MM.1S (cell line): Measurements from ENCODE around the gene KYAT1.

Experiments
- DNase-seq: peaks from one replicate; pipeline ENCODE4 v3.0.0-alpha.2; 2015
- H2AFZ ChIP-seq: fragments of 300-600 bp; sonication (generic); 2 replicates; pipeline ENCODE4 v1.6.0; 2016; ENCODE audit warnings: antibody characterized with exemption, low read length
- H3F3A ChIP-seq: fragments of 300-600 bp; sonication (generic); 2 replicates; pipeline ENCODE4 v1.6.1; 2016; ENCODE audit warnings: mild to moderate bottlenecking, antibody characterized with exemption, low read length, moderate library complexity, mixed read lengths; ENCODE audit not compliant: insufficient read depth
- H3K27ac ChIP-seq: fragments of 300-600 bp; sonication (generic); 2 replicates; pipeline ENCODE4 v1.5.1; 2016; ENCODE audit warnings: mild to moderate bottlenecking, low read length
- H3K27me3 ChIP-seq: fragments of 300-600 bp; sonication (generic); replicated peaks from 2 replicates; pipeline ENCODE4 v1.6.0; 2016; ENCODE audit warnings: low read length; ENCODE audit not compliant: insufficient read depth
- H3K36me3 ChIP-seq: fragments of 300-600 bp; sonication (generic); replicated peaks from 2 replicates; pipeline ENCODE4 v1.6.1; 2016; ENCODE audit warnings: mild to moderate bottlenecking, low read length, mixed read lengths; ENCODE audit not compliant: insufficient read depth
- H3K4me1 ChIP-seq: fragments of 300-600 bp; sonication (generic); 2 replicates; pipeline ENCODE4 v1.6.1; 2016; ENCODE audit warnings: low read length, mixed read lengths
- H3K4me2 ChIP-seq: fragments of 300-600 bp; sonication (generic); 2 replicates; pipeline ENCODE4 v1.6.0; 2016; ENCODE audit warnings: low read depth, low read length
- H3K4me3 ChIP-seq: fragments of 300-600 bp; sonication (generic); 2 replicates; pipeline ENCODE4 v1.5.1; 2016; ENCODE audit warnings: low read length, mixed read lengths
- H3K79me2 ChIP-seq: fragments of 300-600 bp; sonication (generic); 2 replicates; pipeline ENCODE4 v1.6.1; 2016; ENCODE audit warnings: mixed run types, low read length, mixed read lengths
- H3K9ac ChIP-seq: fragments of 300-600 bp; sonication (generic); 2 replicates; pipeline ENCODE4 v1.6.1; 2016; ENCODE audit warnings: low read length, mixed read lengths
- H3K9me2 ChIP-seq: fragments of 300-600 bp; sonication (generic); replicated peaks from 2 replicates; pipeline ENCODE4 v1.6.1; 2016; ENCODE audit warnings: mild to moderate bottlenecking, low read length, mixed read lengths; ENCODE audit not compliant: insufficient read depth
- H3K9me3 ChIP-seq: fragments of 300-600 bp; sonication (generic); replicated peaks from 2 replicates; pipeline ENCODE4 v1.6.1; 2016; ENCODE audit warnings: mild to moderate bottlenecking, low read length, mixed read lengths; ENCODE audit not compliant: insufficient read depth
- H4K20me1 ChIP-seq: fragments of 300-600 bp; sonication (generic); 2 replicates; pipeline ENCODE4 v1.6.1; 2016; ENCODE audit warnings: mild to moderate bottlenecking, low read length, moderate library complexity, mixed read lengths; ENCODE audit not compliant: insufficient read depth
- CTCF ChIP-seq: fragments of 300-600 bp; sonication (generic); IDR thresholded peaks from 2 replicates; pipeline ENCODE4 v1.5.1; 2016; ENCODE audit warnings: antibody characterized with exemption, low read length, mixed read lengths
- EZH2 ChIP-seq: fragments of 300-600 bp; sonication (generic); optimal IDR thresholded peaks from 2 replicates; pipeline ENCODE3; 2017; ENCODE audit warnings: low read depth, mild to moderate bottlenecking, antibody characterized with exemption, low read length, mixed read lengths
- EZH2phosphoT487 ChIP-seq: fragments of 300-600 bp; sonication (generic); IDR thresholded peaks from 2 replicates; pipeline ENCODE4 v1.6.1; 2018; ENCODE audit warnings: antibody characterized with exemption, low read length

Gene KYAT1

DNA sequence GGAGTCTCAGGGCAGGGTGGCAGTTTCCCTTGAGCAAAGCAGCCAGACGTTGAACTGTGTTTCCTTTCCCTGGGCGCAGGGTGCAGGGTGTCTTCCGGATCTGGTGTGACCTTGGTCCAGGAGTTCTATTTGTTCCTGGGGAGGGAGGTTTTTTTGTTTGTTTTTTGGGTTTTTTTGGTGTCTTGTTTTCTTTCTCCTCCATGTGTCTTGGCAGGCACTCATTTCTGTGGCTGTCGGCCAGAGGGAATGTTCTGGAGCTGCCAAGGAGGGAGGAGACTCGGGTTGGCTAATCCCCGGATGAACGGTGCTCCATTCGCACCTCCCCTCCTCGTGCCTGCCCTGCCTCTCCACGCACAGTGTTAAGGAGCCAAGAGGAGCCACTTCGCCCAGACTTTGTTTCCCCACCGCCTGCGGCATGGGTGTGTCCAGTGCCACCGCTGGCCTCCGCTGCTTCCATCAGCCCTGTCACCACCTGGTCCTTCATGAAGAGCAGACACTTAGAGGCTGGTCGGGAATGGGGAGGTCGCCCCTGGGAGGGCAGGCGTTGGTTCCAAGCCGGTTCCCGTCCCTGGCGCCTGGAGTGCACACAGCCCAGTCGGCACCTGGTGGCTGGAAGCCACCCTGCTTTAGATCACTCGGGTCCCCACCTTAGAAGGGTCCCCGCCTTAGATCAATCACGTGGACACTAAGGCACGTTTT is 35.5 kb upstream of the KYAT1 start:
- no peak for TF ChIP-seq EZH2
- TF ChIP-seq CTCF = no peak
- TF ChIP-seq EZH2phosphoT487 = no peak
- Histone ChIP-seq H4K20me1 (no peaks in the 10 kb centered on the region), H3F3A (no peaks in the 10 kb centered on the region), H3K27ac (no peak overlapping the region), H2AFZ (no peak overlapping the region), H3K9me2 (no peaks in the 10 kb centered on the region), H3K4me2 (no peak overlapping the region), H3K9ac (no peak overlapping the region), H3K79me2 (peaks cover 8% of the 10 kb centered on the region), H3K4me1 (no peaks in the 10 kb centered on the region), H3K27me3 (no peaks in the 10 kb centered on the region), H3K4me3 (no peak overlapping the region), H3K36me3 (no peaks in the 10 kb centered on the region), H3K9me3 (no peaks in the 10 kb centered on the region)
- DNase-seq = no peak

DNA sequence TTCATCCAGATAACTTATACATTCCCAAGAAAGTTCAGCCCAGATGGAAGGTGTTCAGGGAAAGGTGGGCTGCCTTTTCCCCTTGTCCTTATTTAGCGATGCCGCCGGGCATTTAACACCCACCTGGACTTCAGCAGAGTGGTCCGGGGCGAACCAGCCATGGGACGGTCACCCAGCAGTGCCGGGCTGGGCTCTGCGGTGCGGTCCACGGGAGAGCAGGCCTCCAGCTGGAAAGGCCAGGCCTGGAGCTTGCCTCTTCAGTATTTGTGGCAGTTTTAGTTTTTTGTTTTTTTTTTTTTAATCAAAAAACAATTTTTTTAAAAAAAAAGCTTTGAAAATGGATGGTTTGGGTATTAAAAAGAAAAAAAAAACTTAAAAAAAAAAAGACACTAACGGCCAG is 35.0 kb upstream of the KYAT1 start:
- Histone ChIP-seq H3K36me3 (no peaks in the 10 kb centered on the region), H3K4me2 (no peak overlapping the region), H3K9me2 (no peaks in the 10 kb centered on the region), H3K27me3 (no peaks in the 10 kb centered on the region), H3K4me1 (no peaks in the 10 kb centered on the region), H3K27ac (no peak overlapping the region), H4K20me1 (no peaks in the 10 kb centered on the region), H3K9me3 (no peaks in the 10 kb centered on the region), H3K79me2 (peaks cover 9% of the 10 kb centered on the region), H3K9ac (no peak overlapping the region), H2AFZ (no peak overlapping the region), H3F3A (no peaks in the 10 kb centered on the region), H3K4me3 (no peak overlapping the region)
- no peak for TF ChIP-seq EZH2phosphoT487
- no peak for TF ChIP-seq EZH2
- no peak for TF ChIP-seq CTCF
- DNase-seq = no peak

DNA sequence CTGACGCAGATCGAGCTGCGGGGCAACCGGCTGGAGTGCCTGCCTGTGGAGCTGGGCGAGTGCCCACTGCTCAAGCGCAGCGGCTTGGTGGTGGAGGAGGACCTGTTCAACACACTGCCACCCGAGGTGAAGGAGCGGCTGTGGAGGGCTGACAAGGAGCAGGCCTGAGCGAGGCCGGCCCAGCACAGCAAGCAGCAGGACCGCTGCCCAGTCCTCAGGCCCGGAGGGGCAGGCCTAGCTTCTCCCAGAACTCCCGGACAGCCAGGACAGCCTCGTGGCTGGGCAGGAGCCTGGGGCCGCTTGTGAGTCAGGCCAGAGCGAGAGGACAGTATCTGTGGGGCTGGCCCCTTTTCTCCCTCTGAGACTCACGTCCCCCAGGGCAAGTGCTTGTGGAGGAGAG is 34.5 kb upstream of the KYAT1 start:
- Histone ChIP-seq H3F3A (no peaks in the 10 kb centered on the region), H4K20me1 (no peaks in the 10 kb centered on the region), H3K4me2 (no peak overlapping the region), H3K4me1 (no peaks in the 10 kb centered on the region), H3K27ac (no peak overlapping the region), H3K36me3 (no peaks in the 10 kb centered on the region), H3K9me2 (no peaks in the 10 kb centered on the region), H3K79me2 (peaks cover 13% of the 10 kb centered on the region), H2AFZ (no peak overlapping the region), H3K9me3 (no peaks in the 10 kb centered on the region), H3K9ac (no peak overlapping the region), H3K4me3 (no peak overlapping the region), H3K27me3 (no peaks in the 10 kb centered on the region)
- DNase-seq = no peak
- TF ChIP-seq EZH2 (no peak), CTCF (no peak), EZH2phosphoT487 (no peak)
